GM12878 (cell line): Measurements from ENCODE around the gene KLHL22. TPM values are rescaled to one million over a fixed set of nuclear protein-coding genes. Genes with fewer than 3 reads are reported as not detected.

Source experiments
- ATAC-seq: fragments of 200-7000 bp; cut with Tn5 transposase; 3 replicates; pipeline ENCODE4 v1.9.1; 2020; ENCODE audit warnings: mild to moderate bottlenecking, moderate library complexity
- BruUV-seq: library from RNA; stranded (reverse); fragments of 400-500 nt; replicated peaks from 2 replicates; lab custom pipeline; 2021; lab: Mats Ljungman, UMichigan
- CTCF ChIA-PET: fragments of 300-600 bp; sonication (Branson Sonifier 250); formaldehyde crosslinking; extraction: SDS; loops from one replicate; lab custom pipeline; 2021; ENCODE audit warnings: inconsistent platforms; lab: Yijun Ruan, JAX
- POLR2A ChIA-PET: fragments of 350-600 bp; formaldehyde crosslinking; extraction: SDS; loops from one replicate; lab custom pipeline; 2021; ENCODE audit warnings: inconsistent platforms; lab: Charles Lee
- RAD21 ChIA-PET: fragments of 300-600 bp; sonication (Branson Sonifier 250); formaldehyde crosslinking; loops from one replicate; lab custom pipeline; 2023; ENCODE audit warnings: antibody characterized with exemption; ENCODE audit not compliant: unreplicated experiment; lab: Charles Lee
- SMC1A ChIA-PET: fragments of 300-600 bp; sonication (Branson Sonifier 250); formaldehyde crosslinking; loops from one replicate; lab custom pipeline; 2023; ENCODE audit not compliant: unreplicated experiment, uncharacterized antibody; lab: Charles Lee
- DNase-seq: peaks from one replicate; pipeline ENCODE4 v3.0.0-alpha.2; 2011; ENCODE audit warnings: low read depth, low spot score
- FAIRE-seq: peaks from 3 replicates; lab custom pipeline; 2011; peaks lifted over from hg19 to GRCh38; lab: Jason Lieb, UNC
- H2AFZ ChIP-seq: 2 replicates; pipeline ENCODE4 v1.6.0; 2011; ENCODE audit warnings: low read depth, low read length, control low read depth; ENCODE audit not compliant: control insufficient read depth
- H3K27ac ChIP-seq: 2 replicates; pipeline ENCODE4 v1.5.1; 2011; ENCODE audit warnings: control low read depth; ENCODE audit not compliant: control insufficient read depth, insufficient read depth
- H3K27me3 ChIP-seq, 2 experiments: replicated peaks in 1 of 2; 2 replicates each; pipeline versions ENCODE4 v1.6.0 to v1.6.1; 2011; ENCODE audit warnings: low read length in 1 of 2; ENCODE audit not compliant: control insufficient read depth in 2 of 2, insufficient read depth in 2 of 2
- H3K36me3 ChIP-seq, 2 experiments: 2 replicates each; pipeline ENCODE4 v1.5.1; 2011; ENCODE audit warnings: low read length in 1 of 2; ENCODE audit not compliant: control insufficient read depth in 2 of 2, insufficient read depth in 2 of 2
- H3K4me1 ChIP-seq: 2 replicates; pipeline ENCODE4 v1.6.1; 2011; ENCODE audit warnings: mild to moderate bottlenecking, low read length, moderate library complexity, mixed read lengths; ENCODE audit not compliant: control insufficient read depth, insufficient read depth
- H3K4me2 ChIP-seq: 2 replicates; pipeline ENCODE4 v1.6.0; 2011; ENCODE audit warnings: control low read depth; ENCODE audit not compliant: control insufficient read depth, insufficient read depth
- H3K4me3 ChIP-seq: fragments of 200-600 bp; sonication (generic); 2 replicates; pipeline ENCODE4 v1.5.1; 2016
- H3K79me2 ChIP-seq: 2 replicates; pipeline ENCODE4 v1.6.0; 2011; ENCODE audit warnings: low read length; ENCODE audit not compliant: control insufficient read depth, insufficient read depth
- H3K9ac ChIP-seq: 2 replicates; pipeline ENCODE4 v1.8.0; 2011; ENCODE audit warnings: low read length, control low read depth, mixed read lengths; ENCODE audit not compliant: control insufficient read depth, insufficient read depth
- H3K9me3 ChIP-seq: replicated peaks from 3 replicates; pipeline ENCODE4 v1.5.1; 2011; ENCODE audit warnings: mild to moderate bottlenecking, low read length; ENCODE audit not compliant: control insufficient read depth, insufficient read depth
- H4K20me1 ChIP-seq: 2 replicates; pipeline ENCODE4 v1.6.0; 2011; ENCODE audit not compliant: control insufficient read depth, insufficient read depth
- BHLHE40 ChIP-seq, 2 experiments: fragments of 450-650 bp in 1 of 2; IDR thresholded peaks; 2 replicates each; pipeline ENCODE4 v1.6.1; 2011 to 2017; ENCODE audit warnings: low read depth in 2 of 2, borderline replicate concordance in 1 of 2, improper control_type of control experiment in 1 of 2, low read length in 1 of 2, mild to moderate bottlenecking in 1 of 2
- BMI1 ChIP-seq: fragments of 450-650 bp; IDR thresholded peaks from 2 replicates; pipeline ENCODE4 v1.6.1; 2016; ENCODE audit warnings: mild to moderate bottlenecking, moderate library complexity, borderline replicate concordance
- CBFB ChIP-seq: IDR thresholded peaks from 2 replicates; pipeline ENCODE4 v1.6.1; 2016; ENCODE audit warnings: antibody characterized with exemption, low read depth
- CBX5 ChIP-seq: sonication (generic); IDR thresholded peaks from 2 replicates; pipeline ENCODE4 v1.6.1; 2016; ENCODE audit warnings: low read depth, moderate library complexity, mild to moderate bottlenecking, inconsistent platforms
- FOXK2 ChIP-seq: fragments of 450-650 bp; IDR thresholded peaks from 2 replicates; pipeline ENCODE4 v1.6.1; 2017; ENCODE audit warnings: mild to moderate bottlenecking, moderate library complexity
- GATAD2B ChIP-seq: fragments of 450-650 bp; conservative IDR thresholded peaks from 2 replicates; pipeline ENCODE4 v1.6.1; 2017; ENCODE audit warnings: low read depth, mild to moderate bottlenecking, moderate library complexity
- KDM1A ChIP-seq: fragments of 200-600 bp; sonication (generic); IDR thresholded peaks from 2 replicates; pipeline ENCODE4 v1.6.1; 2016; ENCODE audit warnings: borderline replicate concordance
- MEF2A ChIP-seq: IDR thresholded peaks from 2 replicates; pipeline ENCODE4 v1.6.1; 2011; ENCODE audit warnings: low read depth, mild to moderate bottlenecking, low read length, moderate library complexity; ENCODE audit not compliant: insufficient read depth
- MXI1 ChIP-seq: fragments of 150-350 bp; IDR thresholded peaks from 2 replicates; pipeline ENCODE4 v1.6.1; 2011; ENCODE audit warnings: low read depth, mild to moderate bottlenecking, inconsistent platforms, low read length, improper control_type of control experiment
- NFXL1 ChIP-seq: fragments of 450-650 bp; IDR thresholded peaks from 2 replicates; pipeline ENCODE4 v1.6.1; 2017; ENCODE audit warnings: antibody characterized with exemption, mild to moderate bottlenecking, borderline replicate concordance
- POU2F2 ChIP-seq: IDR thresholded peaks from 3 replicates; pipeline ENCODE4 v1.6.1; 2011; ENCODE audit warnings: low read depth, mild to moderate bottlenecking, low read length, borderline replicate concordance
- PRDM15 ChIP-seq: fragments of 450-650 bp; formaldehyde crosslinking; IDR thresholded peaks from 2 replicates; pipeline ENCODE4 v1.4.0; 2020; ENCODE audit warnings: mild to moderate bottlenecking, moderate library complexity
- RFX5 ChIP-seq: IDR thresholded peaks from 2 replicates; pipeline ENCODE4 v1.6.1; 2011; ENCODE audit warnings: low read depth, low read length, improper control_type of control experiment
- SREBF2 ChIP-seq: IDR thresholded peaks from 2 replicates; pipeline ENCODE4 v1.6.1; 2012; ENCODE audit warnings: mild to moderate bottlenecking, low read length
- TBL1XR1 ChIP-seq: IDR thresholded peaks from 2 replicates; pipeline ENCODE4 v1.6.1; 2012; ENCODE audit warnings: low read depth, low read length, improper control_type of control experiment
- ZBTB11 ChIP-seq: fragments of 450-650 bp; formaldehyde crosslinking; IDR thresholded peaks from 2 replicates; pipeline ENCODE4 v1.5.0; 2022; ENCODE audit warnings: mild to moderate bottlenecking, missing genetic modification characterization
- ZNF384 ChIP-seq: IDR thresholded peaks from 2 replicates; pipeline ENCODE4 v1.6.1; 2012; ENCODE audit warnings: low read depth, mild to moderate bottlenecking, low read length, improper control_type of control experiment, borderline replicate concordance
- WGBS: methylation state at CpG from one replicate; pipeline ENCODE4 v1.1.6; 2016; ENCODE audit warnings: low lambda C conversion rate; ENCODE audit not compliant: insufficient replicate concordance, insufficient coverage; ENCODE audit errors: missing lambda C conversion rate; 5-methylcytosine and 5-hydroxymethylcytosine counted together
- in situ Hi-C: fragments of 300-500 bp; cut with MboI; formaldehyde crosslinking; loops from 9 replicates; pipeline ENCODE4 v1.14.3; 2018; ENCODE audit warnings: mixed read lengths
- intact Hi-C: fragments of 100-400 bp; cut with micrococcal nuclease; formaldehyde crosslinking; loops from one replicate; pipeline ENCODE4 v1.14.2; 2022; ENCODE audit not compliant: unreplicated experiment
- polyA plus RNA-seq, 11 experiments: library from polyadenylated mRNA; depleted of rRNA in 4 of 11; unstranded in 6 of 11; stranded (reverse) in 5 of 11; fragments of >200 nt; fragmentation: Nextera tagmentation in 4 of 11; fragmentation: Illumina TruSeq in 1 of 11; extraction: Ambion mirVana in 4 of 11; extraction: Trizol in 1 of 11; gene quantifications; 1 replicate in 1 of 11; 2 replicates in 10 of 11; pipeline versions ENCODE4 v1.2.1 to v1.2.3, GENCODE V29; 2011 to 2016; ENCODE audit warnings: inconsistent platforms in 2 of 11, missing spikeins in 2 of 11, low read depth in 1 of 11
- total RNA-seq, 4 experiments: library from RNA; depleted of rRNA in 3 of 4; stranded (reverse); fragments of >200 nt in 3 of 4; fragmentation: Illumina TruSeq in 1 of 4; extraction: Trizol in 1 of 4; gene quantifications; 2 replicates each; pipeline versions ENCODE4 v1.2.1 to v1.2.3, GENCODE V29; 2013 to 2021
- TF ChIP-seq, protein P1 (sequence below): IDR thresholded peaks from 2 replicates; pipeline ENCODE4 v1.6.1; 2011; ENCODE audit warnings: low read depth, mild to moderate bottlenecking, low read length, moderate library complexity, borderline replicate concordance; ENCODE audit errors: extremely low read depth

Gene KLHL22
- total and polyA plus RNA-seq, 10 of the 15 experiments (the other 5 are each of a cell fraction or from before 2014, with no cell fraction given) = 0.06 to 22.1 (median 14.2) TPM

DNA sequence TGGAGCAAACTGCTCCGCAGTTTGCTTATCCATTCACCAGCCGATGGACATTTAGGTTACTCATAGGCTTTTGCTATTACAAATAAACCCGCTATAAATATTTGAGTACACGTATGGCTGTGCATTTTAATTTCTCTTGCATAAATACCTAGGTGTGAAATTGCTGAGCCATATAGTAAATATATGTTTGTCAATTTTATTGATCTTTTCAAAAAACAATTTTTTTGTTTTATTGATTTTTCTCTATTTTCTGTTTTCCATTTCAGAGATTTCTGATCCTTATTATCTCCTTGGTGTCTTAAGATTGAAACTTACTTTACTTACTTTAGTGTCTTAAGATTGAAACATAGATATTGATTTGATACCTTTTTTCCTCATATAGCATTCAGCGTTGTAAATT lies 97.2 kb downstream of the KLHL22 start:
- ATAC-seq (no peak), DNase-seq (no peak), FAIRE-seq (no peak)
- Histone ChIP-seq H3K9ac (no peak overlapping the region), H3K4me1 (peaks cover 8% of the 10 kb centered on the region), H3K27me3 (no peaks in the 10 kb centered on the region), H3K27ac (no peak overlapping the region), H3K4me2 (no peak overlapping the region), H4K20me1 (no peaks in the 10 kb centered on the region), H3K9me3 (no peaks in the 10 kb centered on the region), H3K36me3 (no peaks in the 10 kb centered on the region), H3K79me2 (no peaks in the 10 kb centered on the region), H2AFZ (no peak overlapping the region), H3K4me3 (no peak overlapping the region)
- 99% methylated on average over 5 of the region's 5 CpGs for WGBS
- ChIA-PET RAD21 (no interaction called here), POLR2A (interaction anchor here (1.2 kb wide), 1 partner anchor 9 kb away, joined by 5 read pairs; no protein-coding TSS in a partner anchor), CTCF (interaction anchor here (1.1 kb wide), 1 partner anchor 20 kb away, joined by 3 read pairs; no protein-coding TSS in a partner anchor), SMC1A (interaction anchor here (0.9 kb wide), 1 partner anchor 17 kb away, joined by 5 read pairs; no protein-coding TSS in a partner anchor)
- intact Hi-C loops (no loop called here), in situ Hi-C loops (no loop called here)
- BruUV-seq = no TSS peak
- no peak for TF ChIP-seq BMI1
- TF ChIP-seq CBX5 = no peak
- no peak for TF ChIP-seq BHLHE40 (IDR thresholded peaks at IDR 0.05; ENCODE audit: borderline replicate concordance in 1 of 2, low read depth in 2 of 2, low read length in 1 of 2)
- no peak for TF ChIP-seq RFX5
- no peak for TF ChIP-seq GATAD2B
- TF ChIP-seq, protein P1, sequence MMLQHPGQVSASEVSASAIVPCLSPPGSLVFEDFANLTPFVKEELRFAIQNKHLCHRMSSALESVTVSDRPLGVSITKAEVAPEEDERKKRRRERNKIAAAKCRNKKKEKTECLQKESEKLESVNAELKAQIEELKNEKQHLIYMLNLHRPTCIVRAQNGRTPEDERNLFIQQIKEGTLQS = no peak
- TF ChIP-seq POU2F2 = no peak
- TF ChIP-seq MXI1 = no peak
- no peak for TF ChIP-seq ZBTB11 (CRISPR knock-in tag)
- no peak for TF ChIP-seq ZNF384
- no peak for TF ChIP-seq TBL1XR1
- no peak for TF ChIP-seq KDM1A
- TF ChIP-seq MEF2A = no peak
- no peak for TF ChIP-seq NFXL1
- TF ChIP-seq CBFB = no peak
- no peak for TF ChIP-seq PRDM15
- TF ChIP-seq SREBF2 = no peak
- TF ChIP-seq FOXK2 = no peak
